Nucleus accumbens (tissue), 56 donors: ENCODE measurements around the gene ADPGK.
"Not testable (repeated sequence)": the region's sequence is repeated elsewhere in the genome, so short reads cannot be mapped to it uniquely, and the experiment has no call there.

Experiments
- DNase-seq, 56 donors: peaks; one replicate each; lab custom pipeline; 2025; lab: John Stamatoyannopoulos, UW

Gene ADPGK

DNA sequence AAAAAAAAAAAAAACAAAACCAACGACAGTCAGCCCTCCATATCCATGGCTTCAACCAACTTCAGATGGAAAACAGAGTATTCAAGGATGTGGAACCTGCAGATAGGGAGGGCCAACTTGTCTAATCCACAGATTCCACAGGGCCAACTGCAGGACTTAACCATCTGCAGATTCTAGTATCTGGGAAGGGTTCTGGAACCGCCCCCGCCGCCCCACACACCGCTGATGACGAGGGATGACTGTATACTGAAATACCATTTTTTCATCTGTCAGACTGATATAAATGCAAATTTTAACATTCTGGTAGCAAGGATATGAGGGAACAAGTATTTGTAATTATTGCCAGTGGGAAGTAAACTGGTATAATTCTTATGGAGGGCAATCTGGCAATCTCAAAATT, 29.5 kb downstream of the ADPGK start:
- peak in 20 of 56 donors; percentile 1 to 51 (median 12) for DNase-seq

DNA sequence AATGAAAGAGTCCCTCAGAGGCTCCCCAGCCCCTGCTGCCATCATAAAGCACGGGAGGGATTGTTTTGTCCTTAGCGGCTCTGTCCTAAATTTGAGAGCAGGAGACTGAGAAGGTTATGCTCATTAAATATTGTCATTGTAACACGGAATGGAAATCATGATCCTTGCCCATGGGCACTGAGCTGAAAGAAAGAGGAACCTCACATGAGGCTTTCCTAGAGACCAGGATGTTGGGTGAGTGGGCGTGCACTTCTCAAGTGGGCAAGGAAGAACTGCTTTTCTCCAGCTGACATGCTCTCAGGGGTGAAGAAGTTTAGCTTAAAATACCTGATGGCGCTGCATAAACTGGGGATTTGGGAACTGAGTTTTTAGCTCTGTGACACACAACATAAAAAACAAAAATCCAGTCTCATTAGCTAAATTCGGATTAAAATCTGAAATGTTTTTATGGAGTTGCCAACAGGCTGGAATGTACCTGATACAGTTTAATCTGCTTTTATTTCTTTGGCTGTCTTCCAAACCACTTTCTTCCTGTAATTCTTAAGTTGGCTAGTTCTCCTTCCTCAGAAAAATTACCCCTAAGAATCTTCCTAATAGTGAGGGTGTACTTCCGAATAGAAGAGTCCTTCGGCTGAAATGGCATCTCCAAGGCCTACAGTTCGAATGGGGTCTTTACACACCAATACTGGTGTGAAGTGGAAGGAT, 31.7 kb downstream of the ADPGK start:
- peak in 10 of 56 donors; percentile 1 to 30 (median 4) for DNase-seq

DNA sequence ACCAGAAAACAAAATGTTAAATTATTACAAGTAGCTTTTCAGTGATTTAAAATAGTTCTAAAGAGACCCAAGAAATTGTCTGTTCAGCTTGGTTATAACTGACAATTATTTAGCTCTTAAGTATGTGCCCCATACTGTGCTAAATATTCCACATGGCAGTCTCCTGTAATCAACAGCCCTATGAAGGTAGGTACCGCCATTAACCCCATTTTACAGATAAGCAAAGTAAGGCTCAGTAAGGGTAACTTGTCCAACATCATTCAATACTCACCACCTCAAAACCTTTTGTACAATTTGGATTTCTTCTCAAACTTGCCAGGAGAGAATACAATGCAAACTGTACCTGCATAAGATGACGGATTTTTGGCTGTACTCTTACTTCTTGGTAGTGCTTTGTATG, 33.9 kb downstream of the ADPGK start:
- no peak for DNase-seq

DNA sequence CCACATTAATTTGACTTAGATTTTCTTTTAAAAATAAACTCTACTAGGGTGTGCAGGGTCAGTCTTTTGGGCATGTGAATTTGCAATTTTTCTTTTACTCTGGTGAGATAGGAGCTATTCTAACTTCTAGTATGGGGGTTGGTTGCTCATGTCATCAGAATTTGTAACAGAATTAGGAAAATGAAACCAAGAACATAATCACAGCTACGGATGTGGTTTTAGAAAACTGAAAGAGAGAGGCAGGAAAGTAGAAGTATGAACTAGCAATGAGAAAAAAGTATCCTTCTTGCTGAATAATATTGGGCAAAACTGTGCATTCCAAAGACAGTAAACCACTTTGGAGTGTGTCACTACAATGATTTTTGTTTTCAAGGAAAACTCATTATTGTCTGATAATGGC, 43.3 kb downstream of the ADPGK start:
- DNase-seq = no peak

DNA sequence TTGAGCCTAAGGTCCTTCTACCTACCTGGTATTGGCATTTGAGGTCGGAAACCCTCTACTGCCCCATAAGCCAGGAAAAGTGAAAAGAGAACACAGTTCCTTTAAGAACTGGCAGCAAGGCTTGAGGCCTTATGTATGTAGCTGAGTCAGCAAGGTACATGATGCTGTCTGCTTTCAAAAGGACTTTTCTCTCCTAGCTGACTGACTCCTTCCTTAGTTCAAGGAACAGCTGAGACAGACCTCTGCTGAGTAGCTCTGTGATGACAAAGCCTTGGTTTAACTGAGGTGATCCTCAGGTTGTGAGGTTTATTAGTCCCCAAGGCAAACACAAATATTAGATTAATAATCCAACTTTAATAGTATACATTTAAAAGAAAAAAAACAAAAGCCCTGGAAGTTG, 45.8 kb downstream of the ADPGK start:
- DNase-seq = no peak

DNA sequence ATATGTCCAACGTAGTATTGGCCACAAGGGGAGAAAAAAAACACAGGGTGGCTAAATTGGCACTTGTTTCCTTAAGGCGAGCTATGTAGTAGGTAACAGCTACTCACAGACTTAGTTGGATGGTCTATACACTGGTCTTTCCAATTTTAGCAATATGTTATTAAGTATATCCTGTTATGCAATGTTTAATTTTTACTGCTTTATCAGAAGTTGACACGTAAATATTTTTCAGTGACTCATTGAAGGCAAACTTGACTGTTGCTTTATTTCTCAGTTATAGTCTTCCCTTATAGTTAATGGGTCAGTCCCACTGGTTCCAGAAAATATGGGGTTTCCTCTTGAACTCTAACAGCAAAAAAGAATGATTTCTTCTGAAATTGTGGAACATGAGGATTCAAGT, 46.5 kb downstream of the ADPGK start:
- no peak for DNase-seq

DNA sequence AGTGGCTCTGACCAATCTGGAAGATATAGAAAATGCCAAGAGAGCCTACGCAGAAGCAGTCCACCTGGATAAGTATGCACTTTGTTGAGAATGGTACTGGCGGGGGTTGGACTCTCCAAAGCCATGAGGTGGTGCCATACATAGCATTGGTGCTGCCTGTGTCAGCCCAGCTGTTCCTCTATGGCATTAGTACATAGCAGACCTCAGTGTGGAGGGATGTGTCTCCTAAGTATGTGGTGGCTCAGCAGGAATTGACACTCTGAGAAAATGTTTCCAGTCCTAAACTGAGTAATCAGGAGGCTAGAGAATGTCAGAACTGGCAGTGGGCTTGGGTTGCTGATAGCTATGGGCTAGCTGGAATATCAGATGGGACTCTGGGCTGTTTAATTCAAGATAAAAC, 48.4 kb downstream of the ADPGK start:
- DNase-seq = no peak

DNA sequence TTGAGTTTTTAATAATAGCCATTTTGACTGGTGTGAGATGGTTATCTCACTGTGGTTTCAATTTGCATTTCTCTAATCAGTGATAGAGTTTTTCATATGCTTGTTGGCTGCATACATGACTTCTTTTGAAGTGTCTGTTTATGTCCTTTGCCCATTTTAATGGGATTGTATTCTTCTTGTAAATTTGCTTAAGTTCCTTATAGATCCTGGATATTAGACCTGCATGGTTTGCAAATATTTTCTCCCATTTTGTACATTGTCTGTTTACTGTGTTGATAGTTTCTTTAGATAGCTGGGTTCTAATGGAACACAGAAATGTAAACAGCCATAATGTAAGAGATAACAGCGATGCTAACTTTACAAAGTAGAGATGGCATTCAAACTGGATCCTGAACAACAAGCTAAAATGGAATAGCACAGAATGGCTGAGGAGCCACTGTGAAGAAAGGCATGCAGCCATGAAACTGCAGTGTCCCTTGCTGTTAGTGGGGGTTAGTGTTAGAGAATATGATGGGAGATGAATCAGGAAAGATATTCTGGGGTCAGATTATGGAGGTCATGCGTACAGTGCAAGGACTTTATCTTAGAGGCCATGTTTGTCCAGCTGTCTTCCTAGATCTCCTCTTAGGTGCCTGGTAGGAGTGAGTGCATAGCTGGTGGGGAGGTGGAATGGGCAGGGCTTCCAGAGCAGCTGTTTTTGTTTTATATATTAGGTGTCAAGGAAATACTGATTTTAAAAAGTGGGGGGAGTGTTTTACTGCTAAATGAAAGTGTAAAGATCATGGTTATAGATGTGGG, 49.4 kb downstream of the ADPGK start:
- no peak for DNase-seq

DNA sequence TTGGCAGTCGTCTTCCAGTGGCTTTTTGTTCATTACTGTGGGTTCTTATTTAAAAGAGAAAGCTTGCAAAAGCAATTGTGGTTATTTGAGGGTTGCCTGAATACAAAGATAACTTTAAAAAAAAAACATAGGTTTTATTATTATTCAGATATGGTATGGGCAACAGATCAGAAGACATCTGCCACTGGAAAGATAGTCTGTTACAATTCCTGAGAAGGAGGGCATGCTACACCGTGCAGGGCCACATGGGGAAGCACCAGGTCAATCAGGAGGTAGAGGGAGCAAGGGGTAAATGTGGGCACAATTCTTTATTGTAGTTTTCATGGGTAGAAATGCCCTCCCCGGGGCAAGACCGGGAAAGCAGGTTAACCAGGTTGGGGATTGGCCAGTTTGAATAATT, 51.0 kb downstream of the ADPGK start:
- DNase-seq = no peak

DNA sequence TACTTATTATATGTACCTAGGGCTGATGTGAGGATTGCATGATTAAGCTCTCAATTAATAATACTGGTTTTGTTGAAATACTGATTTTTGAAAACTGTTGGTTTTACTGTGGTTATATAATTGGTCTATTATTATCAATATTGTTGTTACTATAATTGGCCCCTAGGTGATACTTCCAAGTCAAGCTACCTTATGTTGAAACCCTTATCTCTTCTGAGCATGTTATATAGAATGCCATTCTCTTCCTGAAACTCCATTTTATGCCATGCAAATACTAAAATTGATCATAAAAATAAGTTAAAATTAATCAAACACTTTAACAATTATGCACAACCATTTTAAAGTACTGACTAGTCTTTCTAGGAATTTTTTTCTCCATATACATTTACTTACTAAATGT, 51.5 kb downstream of the ADPGK start:
- no peak for DNase-seq

DNA sequence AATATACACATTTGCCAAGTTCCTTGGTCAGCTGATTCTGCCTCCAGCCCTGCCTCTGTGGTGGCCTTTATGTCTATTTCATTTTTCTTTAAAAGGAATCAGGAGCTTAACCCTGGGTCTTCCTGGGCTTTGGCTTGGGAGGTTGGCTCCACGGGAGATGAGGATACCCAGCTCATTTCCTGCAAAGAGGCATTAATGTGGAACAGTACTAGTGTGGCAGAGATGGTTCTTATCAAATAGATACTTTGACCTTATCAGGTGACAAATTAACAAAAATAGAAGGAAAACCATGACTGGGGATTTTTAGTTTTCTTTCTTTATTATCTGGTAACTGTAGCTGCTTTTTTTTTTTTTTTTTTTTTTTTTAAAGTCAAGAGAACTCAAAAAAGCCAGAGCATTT, 54.7 kb downstream of the ADPGK start:
- no peak for DNase-seq

DNA sequence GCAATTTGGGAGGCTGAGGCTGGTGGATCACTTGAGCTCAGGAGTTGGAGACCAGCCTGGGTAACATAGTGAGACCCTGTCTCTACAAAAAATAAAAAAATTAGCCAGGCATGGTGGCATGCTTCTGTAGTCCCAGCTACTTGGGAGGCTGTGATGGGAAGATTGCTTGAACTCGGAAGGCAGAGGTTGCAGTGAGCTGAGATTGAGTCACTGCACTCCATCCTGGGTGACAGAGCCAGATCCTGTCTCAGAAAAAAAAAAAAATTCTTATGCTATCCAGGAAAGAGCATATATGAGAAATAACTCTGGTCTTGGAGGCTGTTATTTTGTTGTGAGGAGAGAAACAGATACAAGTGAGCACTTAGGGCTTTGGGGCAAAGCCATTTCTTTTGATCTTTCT, 55.3 kb downstream of the ADPGK start:
- DNase-seq = not testable (repeated sequence)

DNA sequence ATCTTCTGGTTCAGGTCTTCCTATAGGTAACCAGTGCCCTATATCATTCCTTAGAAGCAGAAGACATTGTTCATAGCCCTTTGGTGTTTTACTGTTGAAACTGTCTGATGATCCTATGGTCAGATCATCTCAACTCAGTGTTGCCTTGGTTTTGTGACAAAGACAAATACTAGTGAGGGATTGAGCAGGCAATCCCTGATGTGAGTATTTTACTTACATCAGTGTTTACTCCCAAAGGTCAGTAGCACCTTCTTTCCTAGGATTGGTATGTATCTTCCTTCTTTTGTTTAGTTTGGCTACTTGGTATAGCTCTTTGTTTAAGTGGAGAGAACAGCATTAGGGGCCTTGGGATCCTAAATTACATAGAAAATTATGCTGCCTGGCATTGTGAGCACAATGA, 56.4 kb downstream of the ADPGK start:
- no peak for DNase-seq

DNA sequence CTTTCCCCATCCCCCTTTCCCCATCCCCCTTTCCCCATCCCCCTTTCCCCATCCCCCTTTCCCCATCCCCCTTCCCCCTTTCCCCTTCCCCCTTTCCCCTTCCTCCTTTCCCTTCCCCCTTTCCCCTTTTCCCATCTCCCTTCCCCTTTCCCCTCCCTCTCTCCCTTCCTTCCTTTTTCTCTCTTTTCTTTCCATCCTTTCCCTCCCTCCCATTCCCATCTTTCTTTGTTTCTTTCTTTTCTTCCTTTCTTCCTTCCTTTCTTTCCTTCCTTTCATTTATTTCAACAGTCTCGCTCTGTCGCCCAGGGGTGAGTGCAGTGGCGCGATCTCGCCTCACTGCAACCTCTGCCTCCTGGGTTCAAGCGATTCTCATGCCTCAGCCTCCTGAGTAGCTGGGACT, 57.7 kb downstream of the ADPGK start:
- DNase-seq = not testable (repeated sequence)

DNA sequence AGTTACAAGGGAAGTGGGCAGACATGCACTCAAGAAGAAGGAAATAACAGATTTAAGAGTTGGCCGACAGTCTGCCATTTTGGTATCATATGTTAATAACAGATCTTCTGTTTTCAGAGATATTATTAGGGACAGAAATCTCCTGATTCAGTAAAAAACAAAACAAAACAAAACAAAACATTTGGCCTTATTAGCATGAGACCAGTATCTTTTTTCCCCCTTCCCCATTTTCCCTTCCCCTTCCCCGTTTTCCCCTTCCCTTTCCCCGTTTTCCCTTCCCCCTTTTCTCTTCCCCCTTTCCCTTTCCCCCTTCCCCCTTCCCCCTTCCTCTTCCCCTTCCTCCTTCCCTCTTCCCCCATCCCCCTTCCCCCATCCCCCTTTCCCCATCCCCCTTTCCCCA, 58.1 kb downstream of the ADPGK start:
- DNase-seq = no peak

DNA sequence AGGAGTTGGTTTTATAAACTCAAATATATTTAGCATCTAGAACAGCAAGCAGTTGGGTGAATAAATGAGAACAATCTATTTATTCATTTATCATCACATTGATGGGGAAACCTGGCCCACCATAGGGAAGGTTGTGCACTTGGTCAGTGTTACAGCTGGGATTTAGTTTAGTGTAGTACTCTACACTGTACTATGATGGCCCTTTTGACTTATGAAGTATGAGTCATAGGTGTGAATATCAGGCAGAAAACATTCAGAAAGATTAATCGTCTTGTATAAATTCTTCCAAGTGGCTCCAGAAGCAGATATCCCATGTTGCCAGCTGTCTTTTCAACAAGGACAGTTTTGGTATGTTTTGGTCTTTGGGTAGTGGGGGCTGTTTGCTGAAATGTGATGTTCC, 59.5 kb downstream of the ADPGK start:
- DNase-seq = no peak

DNA sequence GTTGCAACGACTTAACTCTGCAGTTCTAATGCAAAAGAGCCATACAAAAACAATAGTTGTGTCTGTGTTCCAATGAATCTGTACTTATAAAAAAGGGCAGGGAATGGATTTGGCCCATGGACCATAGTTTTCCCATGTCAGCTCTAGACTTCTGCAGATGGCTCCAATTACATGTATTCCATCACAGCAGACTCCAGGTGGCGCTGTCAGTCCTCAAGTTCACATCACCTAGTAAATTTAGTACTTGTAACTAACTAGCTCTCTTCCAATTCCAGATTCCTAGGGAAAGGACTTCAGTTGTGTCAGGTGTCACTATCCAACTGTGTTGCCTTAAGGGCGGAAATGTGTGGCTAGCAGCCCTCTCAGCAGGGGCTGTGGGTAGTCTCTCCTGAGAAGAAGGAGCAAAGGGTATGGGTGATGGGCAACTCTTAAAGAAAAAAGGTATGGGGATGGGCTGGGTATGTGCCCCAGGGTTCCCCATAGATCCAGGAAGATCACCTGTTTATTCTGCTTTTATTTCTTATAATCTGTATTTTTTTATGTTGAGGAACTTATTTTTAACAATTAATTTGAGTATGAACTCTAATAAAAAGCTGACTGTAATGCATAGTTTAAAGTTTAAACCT, 61.4 kb downstream of the ADPGK start:
- peak in 39 of 56 donors; percentile 0 to 75 (median 21) for DNase-seq

DNA sequence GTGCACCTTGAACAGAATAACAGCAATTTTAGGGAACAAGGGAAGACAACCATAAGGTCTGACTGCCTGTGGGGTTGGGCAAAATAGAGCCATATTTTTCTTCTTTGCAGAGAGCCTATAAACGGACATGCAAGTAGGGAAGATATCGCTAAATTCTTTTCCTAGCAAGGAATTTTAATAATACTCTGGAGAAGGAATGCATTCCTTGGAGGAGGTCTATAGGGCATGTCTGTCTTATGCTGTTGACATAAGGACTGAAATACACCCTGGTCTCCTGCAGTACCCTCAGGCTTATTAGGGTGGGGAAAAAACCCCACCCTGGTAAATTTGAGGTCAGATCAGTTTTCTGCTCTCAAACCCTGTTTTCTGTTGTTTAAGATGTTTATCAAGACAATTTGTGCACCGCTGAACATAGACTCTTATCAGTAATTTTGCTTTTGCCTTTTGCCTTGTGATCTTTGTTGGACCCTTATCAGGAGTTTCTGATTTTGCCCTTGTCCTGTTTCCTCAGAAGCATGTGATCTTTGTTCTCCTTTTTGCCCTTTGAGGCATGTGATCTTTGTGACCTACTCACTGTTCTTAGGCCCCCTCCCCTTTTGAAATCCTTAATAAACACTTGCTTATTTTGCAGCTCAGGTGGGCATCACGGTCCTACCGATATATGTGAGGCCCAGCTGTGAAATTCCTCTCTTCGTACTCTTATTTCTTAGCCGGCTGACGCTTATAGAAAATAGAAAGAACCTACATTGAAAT, 74.8 kb downstream of the ADPGK start:
- DNase-seq = not testable (repeated sequence)

DNA sequence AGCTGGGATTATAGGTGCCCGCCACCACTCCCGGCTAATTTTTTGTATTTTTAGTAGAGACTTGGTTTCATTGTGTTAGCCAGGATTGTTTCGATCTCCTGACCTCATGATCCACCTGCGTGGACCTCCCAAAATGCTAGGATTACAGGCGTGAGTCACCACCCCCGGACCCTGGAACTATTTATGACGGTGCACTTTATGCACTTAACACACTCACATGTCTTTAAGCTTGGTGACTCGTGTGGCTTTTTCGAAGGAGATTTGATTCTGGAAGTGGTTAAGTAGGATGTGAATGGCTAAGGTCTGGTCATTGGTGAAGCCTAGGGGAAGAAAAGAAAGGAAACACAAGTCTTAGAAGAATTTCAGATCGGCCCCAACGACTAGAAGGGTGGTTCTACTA, 77.3 kb downstream of the ADPGK start:
- DNase-seq = no peak
